HG03025 (cell line): ENCODE results near the gene RAP1A.

Experiments used
- ATAC-seq: cut with Tn5 transposase; IDR thresholded peaks from one replicate; pipeline ENCODE4 v1.9.1; 2021; ENCODE audit warnings: mild to moderate bottlenecking, moderate library complexity; ENCODE audit not compliant: unreplicated experiment, low FRiP score

Gene RAP1A

DNA sequence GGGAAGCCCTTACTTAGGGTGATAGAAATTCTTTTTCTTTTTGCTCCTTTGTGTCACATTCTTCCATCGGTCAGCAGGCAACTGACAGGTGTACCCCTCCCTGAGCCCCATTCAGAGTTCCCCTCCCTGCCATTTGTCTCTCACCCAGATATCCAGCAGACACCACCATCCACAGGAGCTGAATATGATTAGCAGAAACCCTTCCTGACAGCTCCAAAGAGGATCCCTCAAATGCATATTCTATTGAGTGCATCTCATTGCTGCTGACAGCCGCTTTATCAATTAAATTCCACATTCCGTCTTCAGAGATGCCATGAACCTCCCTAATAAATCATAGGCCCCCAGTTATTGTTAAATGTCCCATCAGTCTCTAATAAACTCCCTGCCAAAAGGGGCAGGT lies 130.0 kb downstream of the RAP1A start:
- ATAC-seq: no peak

DNA sequence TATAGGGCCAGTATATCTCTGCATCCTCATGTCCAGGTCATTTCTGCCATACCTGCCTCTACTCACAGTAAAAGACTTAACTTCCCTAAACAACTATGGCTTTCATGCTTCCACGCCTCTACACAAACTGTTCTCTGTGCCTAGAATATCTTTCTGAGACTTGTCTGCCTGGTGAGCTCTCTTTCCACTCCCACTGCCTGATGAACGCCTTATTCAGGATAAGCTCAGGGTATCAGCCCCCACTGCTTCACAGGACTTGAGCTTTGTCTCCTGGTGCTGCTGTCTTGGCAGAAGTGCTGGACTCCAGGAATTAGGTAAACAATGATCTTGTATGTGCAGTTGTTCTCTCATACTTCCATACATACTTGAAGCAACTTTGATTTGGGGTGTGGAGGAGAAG lies 131.3 kb downstream of the RAP1A start:
- no peak for ATAC-seq

DNA sequence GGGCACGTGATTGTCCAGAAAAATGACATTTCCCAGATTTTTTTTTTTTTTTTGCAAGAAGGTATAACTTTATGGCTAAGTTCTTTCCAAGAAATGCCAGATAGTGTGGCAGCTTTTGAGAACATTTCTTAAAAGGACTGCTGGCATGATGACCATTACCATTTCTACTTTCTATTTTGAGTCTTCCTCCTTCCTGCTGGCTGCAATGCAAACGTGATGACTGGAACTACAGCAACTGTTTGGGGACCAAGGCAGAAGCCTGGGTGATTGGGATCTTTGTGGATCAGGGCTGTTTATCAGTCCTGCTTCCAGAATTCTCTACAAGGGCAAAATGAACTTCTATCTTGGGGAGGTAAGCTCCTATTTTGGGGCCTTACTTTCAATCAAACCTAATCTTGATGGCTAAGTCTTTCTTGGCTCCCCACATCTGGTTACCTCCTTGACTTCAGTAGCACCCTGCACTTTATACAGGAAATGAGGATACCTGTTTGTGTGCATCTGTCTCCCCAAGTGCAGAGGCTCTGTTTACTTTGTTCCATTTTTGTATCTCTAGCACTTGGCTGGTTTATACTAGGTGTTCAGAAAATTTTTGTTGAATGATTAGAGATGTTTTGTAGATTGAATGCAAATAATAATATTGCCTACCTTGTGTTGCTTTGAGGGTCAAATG lies 132.5 kb downstream of the RAP1A start:
- no peak for ATAC-seq

DNA sequence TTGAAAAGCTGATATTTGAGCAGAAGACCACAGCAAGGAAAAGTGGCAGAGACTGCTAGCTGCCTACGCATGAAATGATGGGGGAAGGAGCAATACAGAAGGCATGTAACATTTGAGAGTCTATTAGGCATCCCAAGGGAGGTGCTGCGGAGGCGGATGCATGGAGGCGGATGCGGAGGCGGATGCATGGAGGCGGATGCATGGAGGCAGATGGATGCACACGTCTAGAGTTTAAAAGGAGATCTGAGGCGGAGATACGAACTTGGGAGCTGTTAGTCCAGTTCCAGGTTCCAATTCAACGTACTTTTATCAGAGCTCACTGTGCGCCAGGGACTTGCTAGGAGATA lies 135.4 kb downstream of the RAP1A start:
- peak; percentile 3 for ATAC-seq

DNA sequence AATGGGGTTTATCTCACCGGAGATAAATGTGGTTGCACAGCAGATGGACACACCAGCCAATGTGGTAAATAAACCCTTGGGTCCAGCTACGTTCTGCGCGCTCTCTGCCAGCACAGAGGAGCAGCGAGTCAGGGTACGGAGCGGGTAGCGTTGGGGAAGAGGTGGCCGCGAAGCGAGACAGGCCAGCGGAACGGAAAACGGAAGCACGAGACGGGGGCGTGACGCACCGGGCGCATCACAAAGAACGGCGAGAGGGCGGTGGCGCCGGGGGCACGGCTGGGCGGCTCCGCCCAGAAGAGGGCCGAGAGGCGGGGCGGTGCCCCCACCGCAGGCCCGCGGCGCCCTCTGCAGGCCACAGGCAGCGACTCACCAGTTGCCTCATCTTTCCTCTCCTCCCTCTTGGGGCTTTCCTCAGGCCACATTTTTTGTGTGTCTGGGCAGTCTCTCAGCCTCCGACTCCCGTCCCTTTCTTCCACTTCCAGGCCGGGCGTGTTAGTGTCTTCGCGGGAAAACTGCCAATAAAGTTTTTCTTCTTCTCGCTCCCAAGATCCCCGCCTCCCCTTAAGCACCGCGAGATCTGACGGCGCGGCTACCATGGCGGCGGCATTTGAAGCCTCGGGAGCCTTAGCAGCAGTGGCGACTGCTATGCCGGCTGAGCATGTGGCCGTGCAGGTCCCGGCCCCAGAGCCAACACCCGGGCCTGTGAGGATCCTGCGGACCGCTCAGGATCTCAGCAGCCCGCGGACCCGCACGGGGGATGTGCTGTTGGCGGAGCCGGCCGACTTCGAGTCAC lies 135.9 kb downstream of the RAP1A start, which contains the start of gene DDX20:
Gene DDX20 (plus strand): TSS at position 571 of the 793 bp plus-strand sequence. CDS start 24 bp downstream, at position 595.
- peak; percentile 92 for ATAC-seq

DNA sequence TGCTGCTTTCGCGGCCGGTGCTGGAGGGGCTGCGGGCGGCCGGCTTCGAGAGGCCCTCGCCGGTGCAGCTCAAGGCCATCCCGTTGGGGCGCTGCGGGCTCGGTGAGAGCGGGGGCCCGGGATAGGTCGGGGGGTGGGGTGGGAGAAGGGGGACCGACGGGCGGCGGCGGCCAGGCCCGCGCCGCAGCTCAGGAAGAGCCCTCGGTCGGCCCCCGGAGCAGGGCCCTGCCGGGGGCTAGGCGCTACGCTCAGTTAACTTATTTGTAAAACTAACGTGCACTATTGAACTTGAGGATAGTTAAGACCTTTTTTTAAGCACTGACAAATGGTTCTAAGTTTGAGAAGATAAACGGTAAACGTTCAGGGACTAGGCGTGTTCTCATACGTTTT lies 136.5 kb downstream of the RAP1A start:
- peak; percentile 10 for ATAC-seq

DNA sequence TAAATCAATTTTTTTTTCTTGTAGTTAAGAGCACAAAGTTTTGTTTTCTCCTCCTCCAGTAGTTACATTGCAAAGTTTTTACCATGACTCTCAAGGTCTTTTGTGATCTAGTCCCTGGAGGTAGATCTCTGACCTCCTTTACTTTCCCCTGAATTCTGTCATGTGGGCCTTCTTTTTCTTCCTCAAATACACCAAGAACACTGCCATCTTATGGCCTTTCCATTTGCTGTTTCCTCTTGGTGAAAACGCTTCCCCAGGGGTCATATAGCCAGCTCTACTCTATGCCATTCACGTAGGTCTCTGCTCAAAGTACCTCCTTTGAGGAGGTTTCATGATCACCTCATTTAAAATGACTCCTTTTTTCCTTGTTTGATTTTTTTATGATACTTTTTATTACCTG lies 138.8 kb downstream of the RAP1A start:
- ATAC-seq: no peak

DNA sequence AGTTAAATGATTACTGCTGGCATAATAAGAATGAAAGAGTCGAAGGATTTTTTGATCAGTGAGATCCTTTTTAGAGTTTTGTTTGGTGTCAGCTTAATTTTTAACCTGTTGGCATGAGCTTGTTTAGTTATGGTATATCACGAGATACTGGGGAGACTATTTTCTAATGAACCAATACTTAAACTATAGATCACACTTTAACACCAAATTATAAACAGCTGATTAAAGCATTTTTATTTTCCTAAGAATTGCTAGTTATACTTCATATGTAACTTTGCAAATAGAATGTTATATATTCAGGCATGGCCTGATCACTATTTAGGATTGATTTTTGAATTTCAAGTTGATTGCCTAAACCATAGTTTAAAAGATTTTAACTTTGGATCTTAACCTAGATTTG lies 142.1 kb downstream of the RAP1A start:
- ATAC-seq: no peak

DNA sequence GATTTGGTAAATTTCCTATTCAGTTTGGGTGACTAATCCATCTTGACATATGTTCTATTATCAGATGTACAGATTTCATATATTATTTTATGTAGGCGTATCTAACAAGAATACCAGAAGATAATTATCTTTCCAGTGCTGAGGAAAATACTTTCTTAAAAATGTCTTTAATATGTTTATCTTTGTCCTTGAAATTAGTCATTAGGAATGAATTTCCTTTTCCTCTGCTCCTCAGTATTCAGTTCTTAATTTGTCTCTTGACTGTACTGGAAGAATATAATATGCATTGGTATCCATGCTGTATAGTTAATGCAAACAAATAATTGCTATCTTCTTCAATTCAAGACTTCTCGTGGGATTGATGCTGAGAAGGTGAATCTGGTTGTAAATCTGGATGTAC lies 142.7 kb downstream of the RAP1A start:
- ATAC-seq: no peak
